Heart left ventricle (tissue), 13 donors: Measurements from ENCODE around the gene ZC3H12C.
"Not testable (repeated sequence)": the region's sequence is repeated elsewhere in the genome, so short reads cannot be mapped to it uniquely, and the experiment has no call there.

Experiments
- CTCF ChIP-seq, 12 donors: fragments of 200-600 bp; sonication (generic) in 4 of 12; IDR thresholded peaks; one replicate each; pipeline versions ENCODE4 v1.5.0 to v1.8.0; 2018 to 2022; ENCODE audit warnings: antibody characterized with exemption in 12 of 12, mild to moderate bottlenecking in 5 of 12
- POLR2A ChIP-seq, 2 donors: fragments of 450-650 bp; IDR thresholded peaks; one replicate each; pipeline ENCODE4 v1.6.1; 2017; ENCODE audit warnings: antibody characterized with exemption in 2 of 2, mild to moderate bottlenecking in 2 of 2, moderate library complexity in 2 of 2
- donor health status: ischemic (EF 13 %, LVEDD 7.1; RV severe dilation, severe dysfunction).
- donor health status: DM: no; HTN: yes; CAD: no.
- donor health status: DM: no; HTN: no; CAD: no.
- donor health status: ischemic (EF 25% LVEDD 6.9; RV normal size, moderate dysfunction).
- donor health status: ischemic (EF 25% LVEDD 5.7; RV mildly dilated, moderate dysfunction).
- donor health status: ischemic (EF 35%, LVEDD 5.7; RV mildly dilated, moderate dysfunction).
- donor health status: nonischemic (EF 11% LVEDD 7.7; RV severe dilation, severe dysfunction).
- donor health status: DM: yes; HTN: yes; CAD: no.
- donor health status: PGD.
- donor health status: ischemic (EF 29% LVEDD 5.4; RV normal size, mild dysfunction).
- donor health status: nonischemic (EF 23%, LVEDD 6.1; RV moderate dilation, normal function).

GRCh38 chr11:110194211-110194766, 101.1 kb downstream of the ZC3H12C start:
- TF ChIP-seq CTCF, POLR2A (IDR thresholded peaks at IDR 0.05): not testable (repeated sequence)
